A549 (cell line): Measurements from ENCODE around the gene NFATC3. TPM values are rescaled to one million over a fixed set of nuclear protein-coding genes. Genes with fewer than 3 reads are reported as not detected.

ENCODE experiments used
- ATAC-seq, 2 experiments: fragments of 200-7000 bp in 1 of 2; fragments of >200 bp in 1 of 2; cut with Nextera tagmentation in 1 of 2; cut with Tn5 transposase in 1 of 2; 3 replicates each; pipeline versions ENCODE4 v1.8.0 to v1.9.1; 2018 to 2020; ENCODE audit warnings: mild to moderate bottlenecking in 1 of 2, moderate library complexity in 1 of 2
- CTCF ChIA-PET: fragments of 300-600 bp; sonication (Branson Sonifier 250); formaldehyde crosslinking; extraction: SDS; loops from one replicate; lab custom pipeline; 2021; ENCODE audit warnings: antibody characterized with exemption, inconsistent platforms; lab: Yijun Ruan, JAX
- POLR2A ChIA-PET: fragments of 350-600 bp; formaldehyde crosslinking; extraction: SDS; loops from one replicate; lab custom pipeline; 2021; ENCODE audit warnings: antibody characterized with exemption, inconsistent platforms; lab: Yijun Ruan, JAX
- DNase-seq, 2 experiments: peaks; one replicate each; pipeline versions ENCODE4 v3.0.0 to v3.0.0-alpha.2; 2011 to 2016; ENCODE audit warnings: low read depth in 1 of 2, low spot score in 1 of 2
- FAIRE-seq: peaks from 2 replicates; lab custom pipeline; 2011; peaks lifted over from hg19 to GRCh38; lab: Jason Lieb, UNC
- H3K27ac ChIP-seq, 2 experiments: fragments of >200 bp; sonication (Bioruptor Twin); formaldehyde crosslinking; 3 replicates each; pipeline ENCODE4 v1.5.1; 2016 to 2017
- H3K4me1 ChIP-seq: fragments of >200 bp; sonication (Bioruptor Twin); formaldehyde crosslinking; 3 replicates; pipeline ENCODE4 v1.6.1; 2016
- H3K4me2 ChIP-seq: fragments of >200 bp; sonication (Bioruptor Twin); formaldehyde crosslinking; 3 replicates; pipeline ENCODE4 v1.6.1; 2016
- H3K4me3 ChIP-seq: fragments of >200 bp; sonication (Bioruptor Twin); formaldehyde crosslinking; 3 replicates; pipeline ENCODE4 v1.5.1; 2016
- H3K9me3 ChIP-seq: fragments of >200 bp; sonication (Bioruptor Twin); formaldehyde crosslinking; 3 replicates; pipeline ENCODE4 v1.6.1; 2016
- BCL3 ChIP-seq: fragments of >200 bp; sonication (Bioruptor Twin); formaldehyde crosslinking; IDR thresholded peaks from 3 replicates; pipeline ENCODE4 v1.6.1; 2016
- CBX2 ChIP-seq: fragments of 200-600 bp; sonication (generic); IDR thresholded peaks from 2 replicates; pipeline ENCODE4 v1.6.1; 2016; ENCODE audit warnings: low read depth, mild to moderate bottlenecking, borderline replicate concordance
- CEBPB ChIP-seq, 2 experiments: fragments of >200 bp in 1 of 2; sonication (Bioruptor Twin) in 1 of 2; formaldehyde crosslinking in 1 of 2; IDR thresholded peaks; 2 replicates each; pipeline ENCODE4 v1.6.1; 2012 to 2016
- ELK1 ChIP-seq: fragments of 150-350 bp; IDR thresholded peaks from 2 replicates; pipeline ENCODE4 v1.6.1; 2014; ENCODE audit warnings: low read depth, mild to moderate bottlenecking, low read length
- ESRRA ChIP-seq: fragments of 150-350 bp; IDR thresholded peaks from 2 replicates; pipeline ENCODE4 v1.6.1; 2014; ENCODE audit warnings: mild to moderate bottlenecking, low read length, borderline replicate concordance
- FOSL2 ChIP-seq, 2 experiments: fragments of 450-650 bp in 1 of 2; fragments of >200 bp in 1 of 2; sonication (Bioruptor Twin) in 1 of 2; formaldehyde crosslinking; IDR thresholded peaks; 2 replicates each; pipeline versions ENCODE4 v1.5.0 to v1.6.1; 2016 to 2020; ENCODE audit warnings: mild to moderate bottlenecking in 1 of 2, moderate library complexity in 1 of 2
- HOXB5 ChIP-seq: fragments of 250-450 bp; sonication (Bioruptor Pico); IDR thresholded peaks from 2 replicates; pipeline ENCODE4 v1.5.0; 2020; ENCODE audit warnings: mild to moderate bottlenecking, moderate library complexity
- JUN ChIP-seq, 2 experiments: fragments of >200 bp; sonication (Bioruptor Twin); formaldehyde crosslinking; IDR thresholded peaks; 2 replicates in 1 of 2; 3 replicates in 1 of 2; pipeline ENCODE4 v1.6.1; 2016 to 2017
- MAFK ChIP-seq: fragments of 450-650 bp; IDR thresholded peaks from 2 replicates; pipeline ENCODE4 v1.6.1; 2014; ENCODE audit not compliant: partially characterized antibody
- MYC ChIP-seq: IDR thresholded peaks from 2 replicates; pipeline ENCODE4 v1.6.1; 2012; ENCODE audit warnings: mild to moderate bottlenecking, inconsistent platforms, low read length, improper control_type of control experiment, borderline replicate concordance
- NFE2L2 ChIP-seq: fragments of 150-350 bp; conservative IDR thresholded peaks from 2 replicates; pipeline ENCODE4 v1.6.1; 2014; ENCODE audit warnings: low read length
- PHF8 ChIP-seq: fragments of 200-600 bp; sonication (generic); IDR thresholded peaks from 2 replicates; pipeline ENCODE4 v1.6.1; 2016; ENCODE audit warnings: low read depth, mild to moderate bottlenecking, antibody characterized with exemption, moderate library complexity, borderline replicate concordance
- POLR2A ChIP-seq: IDR thresholded peaks from 2 replicates; pipeline ENCODE4 v1.6.1; 2012; ENCODE audit warnings: mild to moderate bottlenecking, low read length
- POLR2AphosphoS2 ChIP-seq: conservative IDR thresholded peaks from 2 replicates; pipeline ENCODE4 v1.6.1; 2012; ENCODE audit warnings: low read length, improper control_type of control experiment, inconsistent platforms
- RAD21 ChIP-seq, 2 experiments: fragments of >200 bp in 1 of 2; sonication (Bioruptor Twin) in 1 of 2; formaldehyde crosslinking in 1 of 2; IDR thresholded peaks in 1 of 2; conservative IDR thresholded peaks in 1 of 2; 2 replicates in 1 of 2; 3 replicates in 1 of 2; pipeline ENCODE4 v1.6.1; 2012 to 2018; ENCODE audit warnings: inconsistent platforms in 1 of 2
- RARB ChIP-seq: fragments of 250-450 bp; sonication (Bioruptor Pico); IDR thresholded peaks from 2 replicates; pipeline ENCODE4 v1.8.0; 2021; ENCODE audit warnings: mild to moderate bottlenecking, moderate library complexity
- RCOR1 ChIP-seq: fragments of 150-350 bp; IDR thresholded peaks from 2 replicates; pipeline ENCODE4 v1.6.1; 2014; ENCODE audit warnings: antibody characterized with exemption, low read length, low read depth
- RFX5 ChIP-seq: fragments of 450-650 bp; IDR thresholded peaks from 2 replicates; pipeline ENCODE4 v1.7.1; 2014; ENCODE audit warnings: antibody characterized with exemption, mild to moderate bottlenecking, moderate library complexity
- RNF2 ChIP-seq: fragments of 200-600 bp; sonication (generic); IDR thresholded peaks from 2 replicates; pipeline ENCODE4 v1.6.1; 2016; ENCODE audit warnings: low read depth, mild to moderate bottlenecking, antibody characterized with exemption, moderate library complexity, borderline replicate concordance
- SREBF2 ChIP-seq: fragments of 450-650 bp; IDR thresholded peaks from 2 replicates; pipeline ENCODE4 v1.6.1; 2014; ENCODE audit warnings: mild to moderate bottlenecking, moderate library complexity
- TFCP2L1 ChIP-seq: fragments of 250-450 bp; sonication (Bioruptor Pico); IDR thresholded peaks from 2 replicates; pipeline ENCODE4 v1.5.0; 2021; ENCODE audit warnings: mild to moderate bottlenecking
- USF2 ChIP-seq: fragments of 450-650 bp; IDR thresholded peaks from 2 replicates; pipeline ENCODE4 v1.6.1; 2014; ENCODE audit warnings: antibody characterized with exemption
- ZC3H11A ChIP-seq: fragments of 450-650 bp; IDR thresholded peaks from 2 replicates; pipeline ENCODE4 v1.6.1; 2014; ENCODE audit warnings: antibody characterized with exemption, mild to moderate bottlenecking
- ZSCAN20 ChIP-seq: fragments of 250-450 bp; sonication (Bioruptor Pico); IDR thresholded peaks from 2 replicates; pipeline ENCODE4 v1.8.0; 2022; ENCODE audit warnings: mild to moderate bottlenecking, moderate library complexity
- WGBS: methylation state at CpG from one replicate; pipeline ENCODE4 v1.1.6; 2017; ENCODE audit errors: missing lambda C conversion rate; 5-methylcytosine and 5-hydroxymethylcytosine counted together
- polyA plus RNA-seq, 4 experiments: library from polyadenylated mRNA; depleted of rRNA in 3 of 4; stranded (reverse); fragments of >200 nt; fragmentation: RNase III in 1 of 4; extraction: RNeasy Plus Mini Kit Qiagen cat#74134 plus additional on column Dnase treatment in 1 of 4; gene quantifications; 2 replicates in 3 of 4; 3 replicates in 1 of 4; pipeline ENCODE4 v1.2.3, GENCODE V29; 2011 to 2017

Gene NFATC3
- polyA plus RNA-seq, 2 of the 4 experiments (the other 2 are of a cell fraction) = 13.3 to 23.9 TPM

- POLR2A ChIA-PET = no interaction called here
- Histone ChIP-seq H3K9me3 (no peaks in the 10 kb centered on the region), H3K4me3 (no peak overlapping the region), H3K27ac (no peak overlapping the region), H3K4me2 (no peak overlapping the region), H3K4me1 (peaks cover 6% of the 10 kb centered on the region; the same call in 1 of the 3 replicates)
- DNase-seq = no peak
- FAIRE-seq = no peak
- ATAC-seq = no peak
- WGBS = 95% methylated on average over 1 of the region's 1 CpG
- CTCF ChIA-PET = interaction anchor here (0.7 kb wide), 1 partner anchor 247 kb away, joined by 3 read pairs; no protein-coding TSS in a partner anchor
- TF ChIP-seq SREBF2 (no peak), CBX2 (no peak), USF2 (no peak), POLR2AphosphoS2 (no peak), MAFK (no peak), MYC (no peak), POLR2A (no peak)
- TF ChIP-seq, all 56 proteins: peak for 0
These were observed 49.5 kb downstream of the NFATC3 start for GRCh38 chr16:68134644-68135043.

- FAIRE-seq (no peak), DNase-seq (no peak), ATAC-seq (no peak)
- Histone ChIP-seq H3K4me2 (no peak overlapping the region), H3K4me3 (no peak overlapping the region), H3K9me3 (no peaks in the 10 kb centered on the region), H3K27ac (no peak overlapping the region), H3K4me1 (peaks cover 9% of the 10 kb centered on the region)
- 95% methylated on average over 3 of the region's 3 CpGs for WGBS
- CTCF ChIA-PET = interaction anchor here (2.2 kb wide), 1 partner anchor 17 kb away, joined by 7 read pairs; no protein-coding TSS in a partner anchor
- POLR2A ChIA-PET = no interaction called here
- TF ChIP-seq ZC3H11A = no peak
- TF ChIP-seq RAD21 (conservative IDR thresholded peaks at IDR 0.05 in 1 of 2, IDR thresholded peaks at IDR 0.05 in 1 of 2) = no peak
- TF ChIP-seq JUN (IDR thresholded peaks at IDR 0.05) = no peak
- TF ChIP-seq RNF2 = no peak
- TF ChIP-seq CBX2 = no peak
- no peak for TF ChIP-seq CEBPB (IDR thresholded peaks at IDR 0.05)
- no peak for TF ChIP-seq ZSCAN20 (CRISPR knock-in tag)
- no peak for TF ChIP-seq RARB
- TF ChIP-seq BCL3 = no peak
- TF ChIP-seq ESRRA = no peak
- no peak for TF ChIP-seq TFCP2L1 (CRISPR knock-in tag)
- TF ChIP-seq RFX5 = no peak
- no peak for TF ChIP-seq FOSL2 (IDR thresholded peaks at IDR 0.05)
- TF ChIP-seq FOSL2 (CRISPR knock-in tag; IDR thresholded peaks at IDR 0.05) = no peak
These were observed 51.3 kb downstream of the NFATC3 start for GRCh38 chr16:68136515-68136914.

GRCh38 chr16:68144008-68144407 is 58.8 kb downstream of the NFATC3 start:
- TF ChIP-seq ELK1 (no peak), NFE2L2 (no peak), RCOR1 (no peak), HOXB5 (CRISPR knock-in tag) (no peak), PHF8 (no peak), JUN (IDR thresholded peaks at IDR 0.05) (no peak), USF2 (no peak)
- H3K4me2 ChIP-seq = no peak overlapping the region
- ATAC-seq = no peak
- no peaks in the 10 kb centered on the region for H3K9me3 ChIP-seq
- H3K4me3 ChIP-seq = no peak overlapping the region
- WGBS = 79% methylated on average over 1 of the region's 1 CpG
- CTCF ChIA-PET = interaction anchor here (0.6 to 1.3 kb wide), 3 partner anchors 21 to 184 kb away, joined by 3 to 4 read pairs (median 4); no protein-coding TSS in a partner anchor
- POLR2A ChIA-PET = no interaction called here
- no peak for DNase-seq
- no peak for FAIRE-seq
- peaks cover 36% of the 10 kb centered on the region for H3K4me1 ChIP-seq
- no peak overlapping the region for H3K27ac ChIP-seq
